ENCODE measurements around the gene DGKZ. TPM values are rescaled to one million over a fixed set of nuclear protein-coding genes. Genes with fewer than 3 reads are reported as not detected.

The DGKZ gene
- total RNA-seq, 3 donors from 2014 or later: 42.3 to 46.5 (median 46.2) TPM

DNA sequence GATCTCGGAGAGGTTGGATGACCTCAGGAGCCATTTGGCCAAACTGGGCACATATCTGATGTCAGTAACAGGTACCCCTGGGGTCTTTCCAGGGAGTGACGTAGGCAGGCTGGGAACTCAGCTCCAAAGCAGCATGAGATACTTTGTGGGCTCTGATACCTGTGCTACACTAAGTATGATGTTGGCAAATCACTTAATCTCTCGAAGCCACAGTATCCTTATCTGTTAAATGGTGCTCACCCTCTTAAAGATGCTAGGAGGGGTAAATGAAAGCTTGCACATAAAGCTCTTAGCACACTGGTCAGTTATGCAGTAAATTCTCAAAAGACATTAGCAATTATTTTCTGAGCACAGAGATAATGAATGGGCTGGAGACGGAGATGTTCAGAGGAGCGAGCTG, 17.1 kb upstream of the DGKZ start:
- no peaks in the 10 kb centered on the region for H3K4me1 ChIP-seq
- H3K9me3 ChIP-seq: no peaks in the 10 kb centered on the region
- intact Hi-C loops (cut with DNase I; ENCODE audit: low total_unique reads): no loop called here
- H3K27me3 ChIP-seq: peaks cover 0 to 18% of the 10 kb centered on the region in 2 donors
- no peak for TF ChIP-seq POLR2A (IDR thresholded peaks at IDR 0.05)
- TF ChIP-seq, protein P1, sequence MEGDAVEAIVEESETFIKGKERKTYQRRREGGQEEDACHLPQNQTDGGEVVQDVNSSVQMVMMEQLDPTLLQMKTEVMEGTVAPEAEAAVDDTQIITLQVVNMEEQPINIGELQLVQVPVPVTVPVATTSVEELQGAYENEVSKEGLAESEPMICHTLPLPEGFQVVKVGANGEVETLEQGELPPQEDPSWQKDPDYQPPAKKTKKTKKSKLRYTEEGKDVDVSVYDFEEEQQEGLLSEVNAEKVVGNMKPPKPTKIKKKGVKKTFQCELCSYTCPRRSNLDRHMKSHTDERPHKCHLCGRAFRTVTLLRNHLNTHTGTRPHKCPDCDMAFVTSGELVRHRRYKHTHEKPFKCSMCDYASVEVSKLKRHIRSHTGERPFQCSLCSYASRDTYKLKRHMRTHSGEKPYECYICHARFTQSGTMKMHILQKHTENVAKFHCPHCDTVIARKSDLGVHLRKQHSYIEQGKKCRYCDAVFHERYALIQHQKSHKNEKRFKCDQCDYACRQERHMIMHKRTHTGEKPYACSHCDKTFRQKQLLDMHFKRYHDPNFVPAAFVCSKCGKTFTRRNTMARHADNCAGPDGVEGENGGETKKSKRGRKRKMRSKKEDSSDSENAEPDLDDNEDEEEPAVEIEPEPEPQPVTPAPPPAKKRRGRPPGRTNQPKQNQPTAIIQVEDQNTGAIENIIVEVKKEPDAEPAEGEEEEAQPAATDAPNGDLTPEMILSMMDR (IDR thresholded peaks at IDR 0.05): no peak
- no peak for TF ChIP-seq POLR2AphosphoS5 (IDR thresholded peaks at IDR 0.05)
- no peaks in the 10 kb centered on the region for H3K36me3 ChIP-seq
- no peak for DNase-seq (ENCODE audit: low spot score in 2 of 2)
- no peak overlapping the region for H3K4me3 ChIP-seq
- H3K27ac ChIP-seq: no peak overlapping the region

DNA sequence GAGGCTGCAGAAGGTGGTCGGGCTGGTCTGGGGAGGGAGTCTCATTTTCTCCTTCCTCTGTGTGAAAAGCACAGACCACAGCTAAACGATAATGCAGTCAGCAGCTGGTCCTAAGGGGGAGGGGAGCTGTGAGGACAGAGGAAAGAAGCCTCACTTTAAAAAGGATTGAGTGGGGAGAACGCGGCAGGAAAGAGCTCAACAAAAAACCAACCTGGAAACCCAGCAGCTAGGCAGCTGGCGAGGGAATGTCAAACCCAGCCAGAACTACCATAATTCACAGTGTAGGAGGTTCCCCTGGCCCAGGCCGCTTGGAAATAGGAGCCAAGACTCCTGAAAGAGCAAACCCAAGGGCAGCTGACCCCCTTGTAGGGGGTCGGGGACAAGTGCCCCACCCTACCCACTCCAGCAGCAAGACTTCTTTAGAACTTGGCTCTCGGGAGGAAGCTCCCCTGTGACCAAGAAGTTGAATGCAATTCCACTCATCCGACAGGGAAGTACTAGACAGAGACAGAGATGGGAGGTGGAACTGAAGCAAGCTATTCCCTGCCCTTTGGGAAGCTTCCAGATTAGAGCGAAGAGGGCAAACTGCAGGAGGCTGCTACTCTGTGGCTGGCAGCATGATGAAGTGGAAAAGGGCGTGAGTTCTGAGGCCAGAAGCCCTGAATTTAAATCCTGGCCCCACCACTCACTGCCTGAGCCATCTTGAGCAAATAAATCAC, 16.5 kb upstream of the DGKZ start:
- H3K9me3 ChIP-seq: no peaks in the 10 kb centered on the region
- no peak for DNase-seq (ENCODE audit: low spot score in 2 of 2)
- H3K27me3 ChIP-seq: peaks cover 0 to 18% of the 10 kb centered on the region in 2 donors
- TF ChIP-seq, protein P1 (IDR thresholded peaks at IDR 0.05): no peak
- TF ChIP-seq POLR2A (IDR thresholded peaks at IDR 0.05) (no peak), POLR2AphosphoS5 (IDR thresholded peaks at IDR 0.05) (no peak)
- H3K27ac ChIP-seq: no peak overlapping the region
- intact Hi-C loops (cut with DNase I; ENCODE audit: low total_unique reads): no loop called here
- no peaks in the 10 kb centered on the region for H3K36me3 ChIP-seq
- H3K4me1 ChIP-seq: no peaks in the 10 kb centered on the region
- H3K4me3 ChIP-seq: no peak overlapping the region

DNA sequence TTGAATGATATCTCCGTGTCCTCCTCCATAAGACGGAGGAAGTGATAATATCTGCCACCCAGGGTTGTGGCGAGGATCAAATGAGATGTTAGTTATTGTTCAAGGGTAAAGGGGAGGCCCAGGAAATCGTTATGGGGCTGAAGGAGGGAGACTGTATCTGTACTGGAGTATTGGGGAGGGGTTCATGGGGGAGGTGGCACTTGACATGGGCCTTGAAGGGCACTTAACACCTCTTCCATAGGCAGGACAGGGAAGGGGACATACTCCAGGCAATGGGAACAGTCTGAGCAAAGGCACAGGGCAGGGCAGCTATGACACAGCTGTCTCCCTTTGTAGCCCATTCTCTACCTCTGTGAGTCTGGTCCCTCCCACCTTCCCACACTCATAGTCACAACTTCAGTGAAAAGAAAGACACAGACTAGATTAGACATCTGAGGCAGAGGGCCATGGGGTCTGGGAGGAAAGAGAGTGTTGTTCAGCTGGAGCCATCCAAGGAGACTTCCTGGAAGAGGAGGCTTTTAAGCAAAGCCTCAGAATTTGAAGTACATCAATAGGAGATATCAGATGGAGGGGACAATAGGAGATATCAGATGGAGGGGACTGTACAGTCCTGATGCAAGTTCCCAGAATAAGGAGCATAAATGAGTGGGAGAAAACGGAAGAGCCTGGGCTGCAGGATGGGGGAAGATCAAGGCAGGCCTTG, 15.8 kb upstream of the DGKZ start:
- H3K27me3 ChIP-seq: peaks cover 0 to 18% of the 10 kb centered on the region in 2 donors
- DNase-seq (ENCODE audit: low spot score in 2 of 2): no peak
- no peaks in the 10 kb centered on the region for H3K4me1 ChIP-seq
- intact Hi-C loops (cut with DNase I; ENCODE audit: low total_unique reads): no loop called here
- H3K27ac ChIP-seq: no peak overlapping the region
- TF ChIP-seq POLR2A (IDR thresholded peaks at IDR 0.05) (no peak), POLR2AphosphoS5 (IDR thresholded peaks at IDR 0.05) (no peak)
- no peaks in the 10 kb centered on the region for H3K36me3 ChIP-seq
- H3K4me3 ChIP-seq: no peak overlapping the region
- no peaks in the 10 kb centered on the region for H3K9me3 ChIP-seq

DNA sequence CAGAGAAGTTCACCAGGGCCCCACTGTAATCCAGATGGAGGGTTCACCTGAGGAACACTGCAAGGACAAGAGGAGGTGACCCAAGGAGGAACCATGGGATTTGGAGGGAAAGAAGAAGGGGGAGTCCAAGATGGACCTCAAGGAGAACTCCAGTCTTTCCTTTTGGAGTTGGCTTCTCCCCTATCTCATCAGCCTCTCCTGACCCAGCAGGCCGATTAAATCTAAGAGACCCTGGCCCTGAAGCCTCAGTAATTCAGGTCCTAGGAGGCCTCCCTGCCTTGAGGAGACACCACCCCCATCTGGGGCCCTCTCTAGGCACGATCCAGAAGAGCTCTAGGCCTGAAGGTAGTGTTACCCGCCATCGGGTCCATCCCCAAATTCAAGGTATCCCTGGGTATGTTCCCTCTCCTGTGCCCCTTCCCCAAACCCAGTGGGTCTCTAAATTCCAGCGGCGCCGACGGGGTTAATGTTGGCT, 15.1 kb upstream of the DGKZ start:
- Histone ChIP-seq H3K4me3 (peak overlapping the region; percentile 38 to 65 (median 53)), H3K36me3 (no peaks in the 10 kb centered on the region), H3K27ac (no peak overlapping the region), H3K4me1 (no peaks in the 10 kb centered on the region), H3K9me3 (no peaks in the 10 kb centered on the region), H3K27me3 (peaks cover 0 to 18% of the 10 kb centered on the region in 2 donors)
- intact Hi-C loops (cut with DNase I; ENCODE audit: low total_unique reads): no loop called here
- no peak for TF ChIP-seq POLR2AphosphoS5 (IDR thresholded peaks at IDR 0.05)
- TF ChIP-seq, protein P1 (IDR thresholded peaks at IDR 0.05): no peak
- no peak for TF ChIP-seq POLR2A (IDR thresholded peaks at IDR 0.05)
- DNase-seq (ENCODE audit: low spot score in 2 of 2): no peak

DNA sequence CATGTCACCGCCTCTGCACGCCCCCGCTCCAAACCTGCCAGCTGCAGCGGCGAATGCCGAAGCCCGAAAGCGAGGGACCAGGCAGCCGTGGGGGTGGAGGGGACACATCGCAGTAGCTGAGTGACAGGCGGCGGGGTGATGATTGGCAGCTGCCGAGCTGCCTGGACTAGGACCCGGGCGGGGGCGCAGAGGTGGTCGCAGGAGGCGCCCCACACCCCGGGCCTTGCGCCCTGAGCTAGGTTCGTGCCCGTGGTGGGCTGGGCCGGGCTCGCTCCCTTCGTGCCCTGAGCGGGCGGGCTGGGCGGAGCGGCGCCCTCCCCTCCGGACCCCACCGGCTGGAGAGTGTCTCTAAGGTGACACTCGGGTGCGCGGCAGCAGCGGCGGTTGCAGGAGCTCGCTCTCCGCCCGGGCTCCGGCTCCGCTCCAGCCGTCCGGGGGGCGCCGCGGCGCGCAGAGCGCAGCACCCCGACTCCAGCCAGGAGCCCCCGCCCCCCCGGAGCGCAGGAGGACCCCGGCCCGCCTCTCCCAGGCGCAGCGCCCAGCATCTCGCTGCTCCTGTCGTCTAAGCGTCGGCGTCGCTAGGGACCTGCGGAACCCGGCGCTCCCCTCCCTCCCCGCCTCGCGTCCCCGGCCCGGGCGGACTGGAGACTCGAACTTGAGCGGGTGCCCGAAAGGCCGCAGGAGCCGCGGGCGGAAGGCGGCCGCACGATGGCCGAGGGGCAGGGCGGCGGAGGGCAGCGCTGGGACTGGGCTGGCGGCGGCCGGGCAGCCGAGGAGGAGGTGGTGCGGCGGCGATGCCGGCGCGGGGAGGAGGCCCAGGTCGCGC, 14.5 kb upstream of the DGKZ start:
- TF ChIP-seq, protein P1 (IDR thresholded peaks at IDR 0.05): no peak
- TF ChIP-seq POLR2AphosphoS5 (IDR thresholded peaks at IDR 0.05): no peak
- no peak for TF ChIP-seq POLR2A (IDR thresholded peaks at IDR 0.05)
- H3K4me1 ChIP-seq: no peaks in the 10 kb centered on the region
- peaks cover 0 to 18% of the 10 kb centered on the region in 2 donors for H3K27me3 ChIP-seq
- no peak for DNase-seq (ENCODE audit: low spot score in 2 of 2)
- intact Hi-C loops (cut with DNase I; ENCODE audit: low total_unique reads): no loop called here
- no peaks in the 10 kb centered on the region for H3K36me3 ChIP-seq
- no peak overlapping the region for H3K27ac ChIP-seq
- no peaks in the 10 kb centered on the region for H3K9me3 ChIP-seq
- peak overlapping the region; percentile 38 to 65 (median 53) for H3K4me3 ChIP-seq
